Neuronal stem cell (in vitro differentiated cells): ENCODE measurements around the gene ARHGEF16.

Experiments
- DNase-seq: peaks from one replicate; pipeline ENCODE4 v3.0.0-alpha.2; 2013; ENCODE audit warnings: low spot score
- H2AFZ ChIP-seq: one replicate; pipeline ENCODE4 v1.6.1; 2013; ENCODE audit warnings: mild to moderate bottlenecking, low read length, inconsistent platforms
- H2AK5ac ChIP-seq: 2 replicates; pipeline ENCODE4 v1.6.1; 2013; ENCODE audit warnings: low read depth, mild to moderate bottlenecking, inconsistent platforms, low read length, moderate library complexity, mixed read lengths
- H2BK120ac ChIP-seq: 2 replicates; pipeline ENCODE4 v1.6.1; 2013; ENCODE audit warnings: low read depth, mild to moderate bottlenecking, inconsistent platforms, low read length, moderate library complexity, mixed read lengths
- H2BK12ac ChIP-seq: one replicate; pipeline ENCODE4 v1.6.1; 2013; ENCODE audit warnings: low read length, inconsistent platforms
- H2BK15ac ChIP-seq: 2 replicates; pipeline ENCODE4 v1.6.1; 2013; ENCODE audit warnings: mild to moderate bottlenecking, low read length, inconsistent platforms, mixed read lengths
- H2BK5ac ChIP-seq: one replicate; pipeline ENCODE4 v1.6.1; 2013; ENCODE audit warnings: inconsistent platforms, mild to moderate bottlenecking, low read length, moderate library complexity
- H3K14ac ChIP-seq: one replicate; pipeline ENCODE4 v1.6.1; 2013; ENCODE audit warnings: low read length, inconsistent platforms
- H3K18ac ChIP-seq: 2 replicates; pipeline ENCODE4 v1.6.1; 2013; ENCODE audit warnings: low read length, inconsistent platforms
- H3K23ac ChIP-seq: 2 replicates; pipeline ENCODE4 v1.6.1; 2013; ENCODE audit warnings: low read depth, mild to moderate bottlenecking, mixed read lengths, low read length, inconsistent platforms; ENCODE audit not compliant: poor library complexity
- H3K27ac ChIP-seq: replicated peaks from 3 replicates; pipeline ENCODE4 v1.5.1; 2013; ENCODE audit warnings: low read length, inconsistent platforms
- H3K27me3 ChIP-seq, 3 experiments: 2 replicates each; pipeline ENCODE4 v1.6.1; 2013; ENCODE audit warnings: low read length in 3 of 3, mild to moderate bottlenecking in 2 of 3, inconsistent platforms in 1 of 3, low read depth in 1 of 3, mixed read lengths in 1 of 3, moderate library complexity in 1 of 3; ENCODE audit not compliant: control insufficient read depth in 3 of 3, insufficient read depth in 3 of 3
- H3K36me3 ChIP-seq, 2 donors: replicated peaks in 1 of 2; 2 replicates each; pipeline ENCODE4 v1.6.1; 2013; ENCODE audit warnings: low read length in 2 of 2; ENCODE audit not compliant: control insufficient read depth in 2 of 2, insufficient read depth in 2 of 2
- H3K4ac ChIP-seq: 2 replicates; pipeline ENCODE4 v1.6.1; 2013; ENCODE audit warnings: inconsistent platforms, mild to moderate bottlenecking, low read length, moderate library complexity
- H3K4me1 ChIP-seq, 2 donors: 1 replicate in 1 of 2; 2 replicates in 1 of 2; pipeline ENCODE4 v1.6.1; 2013; ENCODE audit warnings: low read length in 2 of 2, low read depth in 1 of 2; ENCODE audit not compliant: control insufficient read depth in 2 of 2, insufficient read depth in 1 of 2
- H3K4me2 ChIP-seq: one replicate; pipeline ENCODE4 v1.6.1; 2013; ENCODE audit warnings: mild to moderate bottlenecking, low read length, inconsistent platforms; ENCODE audit not compliant: insufficient read depth, poor library complexity, severe bottlenecking
- H3K4me3 ChIP-seq, 2 donors: 2 replicates each; pipeline ENCODE4 v1.5.1; 2013; ENCODE audit warnings: low read length in 2 of 2, mild to moderate bottlenecking in 2 of 2, inconsistent platforms in 1 of 2, moderate library complexity in 1 of 2
- H3K79me1 ChIP-seq: one replicate; pipeline ENCODE4 v1.6.1; 2013; ENCODE audit warnings: low read depth, mild to moderate bottlenecking, inconsistent platforms, low read length, moderate library complexity
- H3K9ac ChIP-seq: one replicate; pipeline ENCODE4 v1.6.1; 2013; ENCODE audit warnings: mild to moderate bottlenecking, low read depth, low read length, inconsistent platforms; ENCODE audit not compliant: poor library complexity
- H3K9me3 ChIP-seq, 2 donors: replicated peaks in 1 of 2; 2 replicates each; pipeline versions ENCODE3 to v1.6.1; 2013; ENCODE audit warnings: low read length in 2 of 2, mild to moderate bottlenecking in 2 of 2, inconsistent platforms in 1 of 2, low read depth in 1 of 2, mixed read lengths in 1 of 2, moderate library complexity in 1 of 2; ENCODE audit not compliant: control insufficient read depth in 2 of 2, insufficient read depth in 1 of 2
- H4K8ac ChIP-seq: one replicate; pipeline ENCODE4 v1.6.1; 2013; ENCODE audit warnings: low read depth, mild to moderate bottlenecking, inconsistent platforms, low read length, moderate library complexity
- H4K91ac ChIP-seq: one replicate; pipeline ENCODE4 v1.6.1; 2013; ENCODE audit warnings: low read length, low read depth, mild to moderate bottlenecking, inconsistent platforms; ENCODE audit not compliant: poor library complexity
- WGBS, 2 donors: extraction: QIAGEN DNeasy Blood & Tissue Kit; methylation state at CpG; one replicate each; pipeline ENCODE4 v1.1.7; 2013; ENCODE audit warnings: missing lambda C conversion rate in 2 of 2, mixed read lengths in 1 of 2; ENCODE audit not compliant: insufficient read length in 2 of 2, insufficient replicate concordance in 1 of 2; ENCODE audit errors: extremely low coverage in 2 of 2; 5-methylcytosine and 5-hydroxymethylcytosine counted together

ARHGEF16 gene

DNA sequence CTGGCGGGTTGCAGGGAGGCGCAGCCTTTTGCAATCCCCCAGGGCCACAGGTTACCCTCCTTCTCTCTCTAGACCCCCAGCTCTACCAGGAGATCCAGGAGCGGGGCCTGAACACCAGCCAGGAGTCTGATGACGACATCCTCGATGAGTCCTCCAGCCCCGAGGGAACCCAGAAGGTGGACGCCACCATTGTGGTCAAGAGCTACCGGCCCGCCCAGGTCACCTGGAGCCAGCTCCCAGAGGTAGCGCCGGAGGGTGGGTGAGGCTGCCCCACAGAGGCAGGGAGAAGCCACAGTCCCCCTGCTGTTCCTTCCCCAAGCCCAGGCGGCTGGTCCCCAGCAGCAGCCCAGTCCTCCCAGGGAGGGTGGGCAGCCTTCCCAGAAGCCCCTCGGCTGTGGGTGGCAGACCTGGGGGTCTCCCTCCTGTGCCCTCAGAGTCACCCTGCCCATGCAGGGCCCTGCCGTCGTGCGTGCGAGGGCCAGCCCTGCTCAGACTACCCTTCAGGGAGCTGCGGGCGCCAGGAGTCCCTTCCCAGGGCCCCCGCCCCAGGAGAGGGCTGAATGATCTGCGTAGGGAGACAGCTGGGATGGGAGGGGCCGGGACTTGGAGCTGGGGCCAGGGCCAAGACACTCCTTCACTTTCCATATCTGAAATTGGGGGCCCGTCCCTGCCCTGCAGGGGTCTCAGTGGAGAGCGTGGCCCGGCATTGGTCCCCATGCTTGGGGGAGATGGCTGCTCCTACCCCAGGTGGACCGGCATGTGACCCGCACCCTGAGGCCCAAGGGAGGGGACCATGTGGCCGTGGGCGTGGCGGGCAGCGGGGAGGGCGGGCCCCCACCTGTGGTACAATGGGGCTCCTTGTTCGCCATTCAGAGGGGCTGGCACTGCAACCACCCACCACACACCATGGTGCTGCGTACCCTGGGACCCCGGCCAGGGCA lies 12.9 kb downstream of the ARHGEF16 start:
- peak overlapping the region; percentile 72 for H4K91ac ChIP-seq
- peak overlapping the region; percentile 38 for H3K14ac ChIP-seq
- H2AK5ac ChIP-seq, result peak overlapping the region; percentile 96
- H3K18ac ChIP-seq, result peak overlapping the region; percentile 83
- peaks cover 0 to 5% of the 10 kb centered on the region in 2 donors for H3K9me3 ChIP-seq
- no peaks in the 10 kb centered on the region for H3K36me3 ChIP-seq
- H3K4me2 ChIP-seq, result no peak overlapping the region
- peak overlapping the region; percentile 81 for H2BK120ac ChIP-seq
- H2BK12ac ChIP-seq, result peak overlapping the region; percentile 94
- no peak overlapping the region for H2AFZ ChIP-seq
- peak overlapping the region; percentile 82 for H2BK5ac ChIP-seq
- no peak overlapping the region for H3K4ac ChIP-seq
- no peak overlapping the region for H3K4me3 ChIP-seq
- peak overlapping the region; percentile 73 for H3K23ac ChIP-seq
- H2BK15ac ChIP-seq, result peak overlapping the region; percentile 100
- no peak for DNase-seq
- WGBS, 2 donors, result no CpG with 5 or more reads among the region's 35 CpGs
- H3K4me1 ChIP-seq, result peaks cover 18 to 23% of the 10 kb centered on the region in 2 donors
- H3K27me3 ChIP-seq, result no peaks in the 10 kb centered on the region
- peak overlapping the region; percentile 17 for H4K8ac ChIP-seq
- no peak overlapping the region for H3K27ac ChIP-seq
- H3K79me1 ChIP-seq, result peaks cover 8% of the 10 kb centered on the region
- H3K9ac ChIP-seq, result no peak overlapping the region

DNA sequence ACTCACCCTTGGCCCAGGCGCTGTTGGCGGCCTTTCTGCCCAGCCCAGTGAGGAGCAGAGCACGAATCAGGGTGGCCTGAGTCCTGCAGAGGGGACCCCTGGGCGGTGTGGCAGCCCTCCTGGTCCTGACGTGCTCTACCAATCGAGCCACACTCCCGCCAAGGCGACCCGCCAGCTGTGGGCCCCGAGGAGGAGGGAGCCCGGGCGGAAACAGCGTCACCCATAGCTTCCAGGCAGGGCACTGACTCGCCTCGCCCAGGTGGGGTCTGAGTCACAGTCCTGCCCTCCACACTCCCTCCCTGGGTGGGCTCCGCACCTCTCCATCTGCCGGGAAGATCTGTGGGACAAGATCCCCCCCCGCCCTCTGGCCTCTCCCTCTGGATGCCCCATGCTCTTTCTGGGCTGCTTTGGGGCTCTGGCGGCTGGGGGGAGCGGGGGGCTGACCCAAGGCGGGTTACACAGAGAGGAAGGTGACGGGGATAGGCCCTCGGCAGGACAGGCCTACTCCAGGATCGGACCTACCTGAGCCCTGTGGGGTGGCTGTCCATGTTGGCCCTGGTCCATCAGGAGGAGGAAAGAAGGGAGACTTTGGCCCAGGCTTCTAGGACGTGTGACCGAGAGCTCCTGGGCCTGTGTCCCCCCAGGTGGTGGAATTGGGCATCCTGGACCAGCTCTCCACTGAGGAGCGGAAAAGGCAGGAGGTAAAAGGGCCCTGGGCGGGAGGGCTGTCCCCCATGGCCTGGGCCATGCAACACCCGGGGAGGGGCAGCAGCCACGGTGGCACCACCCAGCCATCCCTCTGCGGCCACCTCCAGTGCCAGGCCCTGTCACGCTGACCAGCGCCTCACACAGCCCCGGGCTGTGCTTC lies 14.0 kb downstream of the ARHGEF16 start:
- peaks cover 20 to 24% of the 10 kb centered on the region in 2 donors for H3K4me1 ChIP-seq
- no peak overlapping the region for H2AFZ ChIP-seq
- no peak for DNase-seq
- H3K9me3 ChIP-seq, result peaks cover 0 to 5% of the 10 kb centered on the region in 2 donors
- H2BK15ac ChIP-seq, result peak overlapping the region; percentile 100
- no peaks in the 10 kb centered on the region for H3K36me3 ChIP-seq
- peak overlapping the region; percentile 38 for H3K14ac ChIP-seq
- H3K23ac ChIP-seq, result peak overlapping the region; percentile 73
- peak overlapping the region; percentile 89 for H3K18ac ChIP-seq
- H3K4me2 ChIP-seq, result no peak overlapping the region
- peaks cover 7% of the 10 kb centered on the region for H3K79me1 ChIP-seq
- H3K4ac ChIP-seq, result no peak overlapping the region
- H4K8ac ChIP-seq, result peak overlapping the region; percentile 23
- no peak overlapping the region for H3K9ac ChIP-seq
- H3K4me3 ChIP-seq, result no peak overlapping the region
- H3K27me3 ChIP-seq, result no peaks in the 10 kb centered on the region
- H2AK5ac ChIP-seq, result peak overlapping the region; percentile 100
- H3K27ac ChIP-seq, result no peak overlapping the region
- H4K91ac ChIP-seq, result no peak overlapping the region
- H2BK120ac ChIP-seq, result peak overlapping the region; percentile 81
- WGBS, 2 donors, result no CpG with 5 or more reads among the region's 34 CpGs
- peak overlapping the region; percentile 84 for H2BK12ac ChIP-seq
- H2BK5ac ChIP-seq, result peak overlapping the region; percentile 82

GRCh38 chr1:3469104-3469848 lies 14.8 kb downstream of the ARHGEF16 start:
- no peak for DNase-seq
- Histone ChIP-seq H4K8ac (peak overlapping the region; percentile 23), H2BK15ac (peak overlapping the region; percentile 100), H3K4me1 (peaks cover 22 to 24% of the 10 kb centered on the region in 2 donors), H4K91ac (no peak overlapping the region), H3K18ac (peak overlapping the region; percentile 89), H3K4me2 (no peak overlapping the region), H3K4me3 (no peak overlapping the region), H3K9ac (peak overlapping the region; percentile 12), H2BK120ac (no peak overlapping the region), H2AK5ac (peak overlapping the region; percentile 100), H2BK5ac (peak overlapping the region; percentile 75), H3K27ac (no peak overlapping the region), H3K9me3 (peaks cover 0 to 8% of the 10 kb centered on the region in 2 donors), H3K23ac (peak overlapping the region; percentile 95), H3K36me3 (peaks cover 0 to 4% of the 10 kb centered on the region in 2 donors), H2BK12ac (peak overlapping the region; percentile 84), H3K79me1 (peaks cover 6% of the 10 kb centered on the region), H3K4ac (peak overlapping the region; percentile 2), H3K14ac (peak overlapping the region; percentile 56), H3K27me3 (peaks cover 0 to 3% (median 0%) of the 10 kb centered on the region in 3 experiments), H2AFZ (no peak overlapping the region)
- no CpG with 5 or more reads among the region's 31 CpGs for WGBS, 2 donors
